ENCODE measurements around the gene NUP214. TPM values are rescaled to one million over a fixed set of nuclear protein-coding genes. Genes with fewer than 3 reads are reported as not detected.

NUP214 gene
- total RNA-seq, 4 donors from 2014 or later, result 13.2 to 75.8 (median 49.0) TPM

GRCh38 chr9:131178382-131178781, 53.0 kb downstream of the NUP214 start:
- no peak overlapping the region for H3K27ac ChIP-seq
- H3K9me3 ChIP-seq, result no peaks in the 10 kb centered on the region
- no peaks in the 10 kb centered on the region for H3K36me3 ChIP-seq
- intact Hi-C loops (cut with DNase I; ENCODE audit: low total_unique reads), result no loop called here
- TF ChIP-seq POLR2A (IDR thresholded peaks at IDR 0.05) (no peak), CTCF (IDR thresholded peaks at IDR 0.05) (peak; percentile 61 to 82 (median 69))
- H3K4me3 ChIP-seq, result no peak overlapping the region
- no peaks in the 10 kb centered on the region for H3K27me3 ChIP-seq
- DNase-seq, result peak; percentile 25 to 43
- H3K4me1 ChIP-seq, result no peaks in the 10 kb centered on the region

- intact Hi-C loops (cut with DNase I; ENCODE audit: low total_unique reads), result no loop called here
Measured at GRCh38 chr9:131178926-131179325, 53.5 kb downstream of the NUP214 start.

DNA sequence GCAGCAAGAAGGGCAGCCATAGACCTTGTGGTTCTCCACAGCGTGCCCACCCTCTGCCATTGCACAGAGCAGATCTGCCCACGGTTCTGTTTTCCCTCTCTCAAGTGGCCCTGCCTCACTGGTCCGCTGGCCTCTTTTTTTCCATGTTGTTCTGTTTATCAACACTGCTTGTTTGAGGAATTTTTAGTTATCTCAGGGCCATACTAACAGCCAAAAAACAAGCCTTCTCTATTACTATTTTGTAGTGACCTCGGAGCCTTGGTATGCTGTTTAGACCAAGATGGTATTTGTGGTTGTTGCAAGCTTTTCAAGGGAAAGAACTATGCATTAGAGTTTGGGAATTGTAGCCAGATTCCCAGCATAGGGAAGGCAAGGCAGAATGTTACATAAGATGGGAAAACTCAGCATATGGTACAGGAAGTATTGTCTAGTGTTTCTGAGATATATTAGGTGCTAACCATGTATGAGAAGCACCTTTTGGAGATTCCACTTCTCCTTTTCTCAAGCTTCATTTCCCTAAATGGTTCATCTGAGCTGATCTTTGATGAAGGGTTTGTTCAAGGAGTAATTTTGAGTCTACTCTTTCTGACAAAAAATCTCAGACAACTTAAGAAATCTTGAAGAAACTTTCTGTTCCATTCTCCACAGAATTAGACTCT, 54.3 kb downstream of the NUP214 start:
- H3K4me1 ChIP-seq, result no peaks in the 10 kb centered on the region
- H3K9me3 ChIP-seq, result no peaks in the 10 kb centered on the region
- no peak overlapping the region for H3K27ac ChIP-seq
- H3K36me3 ChIP-seq, result no peaks in the 10 kb centered on the region
- no peak overlapping the region for H3K4me3 ChIP-seq
- no peak for DNase-seq
- H3K27me3 ChIP-seq, result no peaks in the 10 kb centered on the region
- intact Hi-C loops (cut with DNase I; ENCODE audit: low total_unique reads), result no loop called here
- TF ChIP-seq CTCF (IDR thresholded peaks at IDR 0.05) (no peak), POLR2A (IDR thresholded peaks at IDR 0.05) (no peak)

More at GRCh38 chr9:131178926-131179325, 53.5 kb downstream of the NUP214 start:
- Histone ChIP-seq H3K9me3 (no peaks in the 10 kb centered on the region), H3K4me1 (no peaks in the 10 kb centered on the region), H3K27ac (no peak overlapping the region), H3K36me3 (no peaks in the 10 kb centered on the region), H3K27me3 (no peaks in the 10 kb centered on the region), H3K4me3 (no peak overlapping the region)
- DNase-seq, result no peak
- TF ChIP-seq POLR2A (IDR thresholded peaks at IDR 0.05), result no peak
- no peak for TF ChIP-seq CTCF (IDR thresholded peaks at IDR 0.05)

GRCh38 chr9:131180454-131180853, 55.1 kb downstream of the NUP214 start:
- DNase-seq, result no peak
- TF ChIP-seq POLR2A (IDR thresholded peaks at IDR 0.05) (no peak), CTCF (IDR thresholded peaks at IDR 0.05) (no peak)
- Histone ChIP-seq H3K4me3 (no peak overlapping the region), H3K9me3 (no peaks in the 10 kb centered on the region), H3K36me3 (no peaks in the 10 kb centered on the region), H3K4me1 (no peaks in the 10 kb centered on the region), H3K27ac (no peak overlapping the region), H3K27me3 (no peaks in the 10 kb centered on the region)
- intact Hi-C loops (cut with DNase I; ENCODE audit: low total_unique reads), result no loop called here

GRCh38 chr9:131181091-131181681, 55.8 kb downstream of the NUP214 start:
- no peaks in the 10 kb centered on the region for H3K4me1 ChIP-seq
- TF ChIP-seq CTCF (IDR thresholded peaks at IDR 0.05), result no peak
- TF ChIP-seq POLR2A (IDR thresholded peaks at IDR 0.05), result no peak
- H3K4me3 ChIP-seq, result no peak overlapping the region
- H3K9me3 ChIP-seq, result no peaks in the 10 kb centered on the region
- H3K27me3 ChIP-seq, result no peaks in the 10 kb centered on the region
- intact Hi-C loops (cut with DNase I; ENCODE audit: low total_unique reads), result no loop called here
- no peak for DNase-seq
- H3K36me3 ChIP-seq, result no peaks in the 10 kb centered on the region
- no peak overlapping the region for H3K27ac ChIP-seq

Data from uterus (tissue), 4 donors.